ENCODE data around the gene TNNI2.

GRCh38 chr11:1877211-1878136 lies 38.7 kb downstream of the TNNI2 start:
- TF ChIP-seq, protein P1, sequence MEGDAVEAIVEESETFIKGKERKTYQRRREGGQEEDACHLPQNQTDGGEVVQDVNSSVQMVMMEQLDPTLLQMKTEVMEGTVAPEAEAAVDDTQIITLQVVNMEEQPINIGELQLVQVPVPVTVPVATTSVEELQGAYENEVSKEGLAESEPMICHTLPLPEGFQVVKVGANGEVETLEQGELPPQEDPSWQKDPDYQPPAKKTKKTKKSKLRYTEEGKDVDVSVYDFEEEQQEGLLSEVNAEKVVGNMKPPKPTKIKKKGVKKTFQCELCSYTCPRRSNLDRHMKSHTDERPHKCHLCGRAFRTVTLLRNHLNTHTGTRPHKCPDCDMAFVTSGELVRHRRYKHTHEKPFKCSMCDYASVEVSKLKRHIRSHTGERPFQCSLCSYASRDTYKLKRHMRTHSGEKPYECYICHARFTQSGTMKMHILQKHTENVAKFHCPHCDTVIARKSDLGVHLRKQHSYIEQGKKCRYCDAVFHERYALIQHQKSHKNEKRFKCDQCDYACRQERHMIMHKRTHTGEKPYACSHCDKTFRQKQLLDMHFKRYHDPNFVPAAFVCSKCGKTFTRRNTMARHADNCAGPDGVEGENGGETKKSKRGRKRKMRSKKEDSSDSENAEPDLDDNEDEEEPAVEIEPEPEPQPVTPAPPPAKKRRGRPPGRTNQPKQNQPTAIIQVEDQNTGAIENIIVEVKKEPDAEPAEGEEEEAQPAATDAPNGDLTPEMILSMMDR (IDR thresholded peaks at IDR 0.05) = no peak
- TF ChIP-seq EP300 (IDR thresholded peaks at IDR 0.05) = no peak
- TF ChIP-seq POLR2A (IDR thresholded peaks at IDR 0.05; ENCODE audit: low read depth) = no peak

Measured in esophagus muscularis mucosa (tissue), 4 donors.